Amniotic stem cell (primary cell): Measurements from ENCODE around the gene RTN4RL2.

Source experiments
- DNase-seq: peaks from one replicate; lab custom pipeline; 2025; lab: John Stamatoyannopoulos, UW

The RTN4RL2 gene

GRCh38 chr11:57462597-57462996 lies 2.3 kb downstream of the RTN4RL2 start:
- DNase-seq = no peak

- no peak for DNase-seq
Measured at GRCh38 chr11:57463671-57464538, 3.6 kb downstream of the RTN4RL2 start.

- DNase-seq = no peak
Measured at GRCh38 chr11:57464539-57465181, 4.3 kb downstream of the RTN4RL2 start.

- DNase-seq = no peak
Measured at GRCh38 chr11:57466680-57467079, 6.4 kb downstream of the RTN4RL2 start.

DNA sequence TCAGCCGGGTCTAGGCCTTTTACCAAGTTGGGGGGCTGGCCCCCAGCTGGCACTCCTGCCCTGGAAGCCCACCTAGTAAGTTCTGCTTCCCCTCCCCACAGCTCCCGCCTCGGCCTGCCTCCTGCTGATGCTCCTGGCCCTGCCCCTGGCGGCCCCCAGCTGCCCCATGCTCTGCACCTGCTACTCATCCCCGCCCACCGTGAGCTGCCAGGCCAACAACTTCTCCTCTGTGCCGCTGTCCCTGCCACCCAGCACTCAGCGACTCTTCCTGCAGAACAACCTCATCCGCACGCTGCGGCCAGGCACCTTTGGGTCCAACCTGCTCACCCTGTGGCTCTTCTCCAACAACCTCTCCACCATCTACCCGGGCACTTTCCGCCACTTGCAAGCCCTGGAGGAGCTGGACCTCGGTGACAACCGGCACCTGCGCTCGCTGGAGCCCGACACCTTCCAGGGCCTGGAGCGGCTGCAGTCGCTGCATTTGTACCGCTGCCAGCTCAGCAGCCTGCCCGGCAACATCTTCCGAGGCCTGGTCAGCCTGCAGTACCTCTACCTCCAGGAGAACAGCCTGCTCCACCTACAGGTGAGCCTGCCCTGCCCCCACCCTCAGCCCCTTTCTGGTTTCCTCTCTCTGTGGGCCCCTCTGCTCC lies 7.3 kb downstream of the RTN4RL2 start:
- DNase-seq = no peak

DNA sequence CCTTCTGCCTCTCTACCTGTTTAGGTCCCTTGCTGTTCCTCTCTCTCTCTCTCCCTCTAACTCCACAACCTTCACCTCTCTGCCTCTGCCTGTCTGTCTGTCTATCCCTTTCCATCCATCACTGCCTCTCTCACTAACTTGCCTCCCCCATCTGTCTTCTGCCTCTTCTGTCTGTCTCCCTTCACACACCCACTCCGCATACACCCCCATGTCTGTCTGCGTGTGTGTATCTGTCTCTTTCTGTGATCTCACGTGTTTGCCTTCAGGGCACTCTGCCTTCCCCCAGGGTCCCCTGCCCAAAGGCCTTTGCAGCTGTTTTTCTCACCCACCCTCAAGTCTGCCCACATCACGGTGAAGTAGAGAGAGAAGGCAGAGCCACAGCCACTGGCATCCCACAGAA lies 7.9 kb downstream of the RTN4RL2 start:
- DNase-seq = no peak

DNA sequence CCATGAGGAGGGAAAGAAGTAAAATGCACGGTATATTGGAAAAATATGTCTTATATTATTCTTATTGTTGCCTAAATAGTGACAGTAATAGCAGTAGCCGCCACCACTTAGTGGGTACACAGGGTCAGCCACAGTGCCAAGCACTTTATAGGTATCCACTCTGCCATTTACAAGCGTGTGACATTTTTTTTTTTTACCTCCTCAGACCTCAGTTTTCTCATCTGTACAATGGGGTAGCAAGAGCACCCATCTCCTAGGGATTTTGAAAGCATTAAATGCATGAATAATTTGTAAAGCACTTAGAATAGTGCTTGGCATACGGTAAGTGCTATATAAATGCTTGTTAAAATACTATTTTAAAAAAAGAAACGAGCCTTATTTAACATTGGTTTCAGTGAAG lies 8.9 kb downstream of the RTN4RL2 start:
- no peak for DNase-seq

- no peak for DNase-seq
Measured at GRCh38 chr11:57471496-57471895, 11.2 kb downstream of the RTN4RL2 start.

DNA sequence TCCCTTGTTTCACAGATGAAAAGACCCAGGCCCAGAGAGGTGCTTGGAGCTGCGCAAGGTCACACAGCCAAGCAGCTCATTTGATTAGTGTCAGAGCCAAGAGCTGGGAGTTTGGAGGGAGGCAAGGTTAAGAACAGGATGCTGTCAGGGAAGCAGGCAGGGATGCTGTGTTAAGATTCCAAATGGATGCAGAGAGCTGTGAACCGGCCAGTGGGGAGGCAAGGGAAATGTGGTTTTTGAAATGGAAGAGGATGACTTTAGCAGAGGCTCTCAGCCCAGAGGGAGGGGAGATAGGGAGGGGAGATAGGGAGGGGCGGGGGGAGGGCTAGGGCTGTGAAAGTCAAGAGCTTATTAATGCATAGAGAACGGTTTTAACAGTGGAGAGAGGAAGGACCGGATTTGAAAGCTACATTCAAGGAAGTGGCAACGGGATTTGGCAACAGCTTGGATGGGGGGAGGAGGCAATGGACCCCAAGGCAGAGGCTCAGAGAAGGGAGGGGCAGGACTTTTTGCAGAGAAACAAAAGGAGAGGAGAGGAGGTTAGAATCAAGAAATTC lies 13.0 kb downstream of the RTN4RL2 start:
- no peak for DNase-seq

DNA sequence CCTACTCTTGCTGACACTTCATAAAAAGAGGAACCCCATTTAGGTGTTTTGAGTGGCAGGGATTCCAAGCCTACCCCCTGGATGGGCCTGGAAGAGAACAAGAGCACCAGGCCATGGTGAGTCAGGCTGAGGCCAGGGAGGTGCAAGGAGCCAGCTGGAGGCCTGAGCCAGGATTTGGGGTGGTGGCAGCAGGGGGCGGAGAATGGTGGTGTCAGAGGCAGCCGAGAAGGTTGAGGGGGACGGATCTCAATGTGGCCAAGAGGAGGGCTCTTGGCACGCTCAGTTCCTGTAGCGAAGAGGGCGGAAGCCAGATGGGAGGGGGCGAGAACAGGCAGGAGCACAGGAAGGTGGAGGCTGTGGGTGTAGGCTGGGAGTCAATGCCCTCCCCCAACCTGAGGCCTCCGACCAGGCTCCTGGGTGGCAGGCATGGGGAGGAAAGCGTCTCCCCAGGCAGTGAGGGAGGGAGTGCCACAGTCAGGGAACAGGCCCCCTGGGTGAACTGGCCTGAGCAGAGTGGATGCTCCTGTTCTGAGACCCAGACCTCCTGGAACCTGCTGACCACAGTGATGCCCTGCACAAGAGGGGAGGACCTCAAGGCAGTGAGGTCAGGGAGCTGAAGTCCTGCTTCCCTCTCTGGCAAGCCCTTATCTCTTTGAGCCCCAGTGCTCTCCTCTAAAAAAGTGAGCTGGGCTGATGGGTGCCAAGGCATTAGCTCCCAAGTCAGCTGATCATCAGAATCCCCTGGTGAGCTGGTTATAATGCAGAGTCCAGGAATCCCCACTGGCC lies 13.9 kb downstream of the RTN4RL2 start:
- no peak for DNase-seq

DNA sequence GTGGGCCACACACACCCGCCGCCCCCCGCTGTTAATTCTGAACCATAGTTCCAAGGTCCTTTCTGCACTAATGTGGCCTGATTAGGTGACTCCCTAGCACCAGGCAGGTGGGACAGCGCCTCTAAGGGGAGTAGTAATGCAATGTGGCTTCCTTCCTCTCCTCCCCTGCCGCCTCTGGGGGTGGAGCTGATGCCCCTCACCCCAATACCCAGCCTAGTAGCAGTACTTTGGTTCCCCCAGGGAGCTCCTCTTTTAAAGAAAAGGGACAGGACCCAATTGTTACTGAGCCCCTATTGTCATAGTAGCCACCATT lies 14.4 kb downstream of the RTN4RL2 start:
- no peak for DNase-seq

DNA sequence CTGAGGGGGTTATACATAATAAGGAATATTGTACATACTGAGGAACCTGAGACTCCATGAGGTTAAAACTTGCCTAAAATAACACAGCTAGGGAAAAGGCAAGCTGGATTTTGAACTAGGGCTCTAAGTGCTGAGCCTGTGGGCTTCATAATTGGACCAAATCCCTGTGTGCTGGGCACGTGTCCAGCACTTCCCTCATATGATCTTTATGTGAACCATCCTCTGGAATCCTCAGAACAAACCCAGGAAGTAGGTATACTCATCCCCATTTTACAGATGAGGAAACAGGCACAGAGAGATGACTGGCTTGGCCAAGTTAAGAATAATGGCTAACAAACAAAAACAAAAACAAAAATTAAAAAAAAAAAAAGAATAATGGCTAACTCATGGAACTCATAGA lies 14.9 kb downstream of the RTN4RL2 start:
- no peak for DNase-seq

DNA sequence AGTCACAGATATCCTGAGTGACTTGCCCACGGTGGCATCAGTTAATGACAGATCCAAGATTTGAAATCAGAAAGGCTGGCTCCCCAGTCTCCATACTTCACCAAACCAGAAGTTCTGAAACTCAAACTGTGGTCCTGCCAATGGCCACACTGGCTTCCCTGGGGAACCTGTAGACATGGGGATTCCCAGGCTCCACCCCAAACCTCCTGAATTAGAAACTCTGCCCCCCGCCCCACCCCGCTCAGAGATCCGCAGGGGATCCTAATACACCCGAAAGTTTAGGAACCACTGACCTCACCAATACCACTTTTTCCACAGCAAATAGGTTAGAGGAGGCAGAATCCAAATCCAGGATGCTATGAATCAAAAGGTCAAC lies 15.3 kb downstream of the RTN4RL2 start:
- DNase-seq = no peak

- no peak for DNase-seq
Measured at GRCh38 chr11:57476047-57476756, 15.9 kb downstream of the RTN4RL2 start.

- DNase-seq = no peak
Measured at GRCh38 chr11:57476757-57477506, 16.6 kb downstream of the RTN4RL2 start.

DNA sequence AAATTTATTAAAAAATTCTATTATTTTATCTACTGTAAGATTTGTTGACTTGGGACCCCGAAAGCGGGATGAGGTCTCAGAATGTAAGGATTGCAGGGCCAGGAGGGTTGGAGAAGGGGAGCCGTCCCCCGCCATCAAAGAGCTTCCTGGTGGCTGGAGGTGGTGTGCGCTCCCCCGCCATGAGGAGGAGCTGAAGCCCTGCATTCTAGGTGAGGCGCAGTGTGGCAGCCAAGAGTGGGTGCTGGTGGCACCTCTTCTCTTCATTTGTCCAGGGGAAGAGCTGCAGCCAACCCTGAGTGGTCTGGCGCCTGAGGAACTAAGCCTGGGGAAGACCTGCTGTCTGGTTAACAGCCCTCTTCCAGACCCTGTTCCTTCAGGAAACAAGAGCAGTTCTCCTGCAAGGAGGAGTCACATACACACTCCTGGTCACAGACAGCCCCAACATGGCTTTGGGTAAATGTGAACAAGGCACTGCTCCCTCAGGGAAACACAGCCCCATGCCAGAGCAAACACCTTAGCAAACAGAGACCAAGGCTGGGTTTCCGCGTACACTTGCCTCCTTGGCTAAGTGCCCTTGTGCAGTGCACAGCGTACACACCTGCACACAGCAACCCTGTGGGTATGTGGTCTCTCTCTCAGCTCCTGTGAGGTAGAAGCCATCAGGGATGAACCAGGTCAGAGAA lies 17.3 kb downstream of the RTN4RL2 start:
- no peak for DNase-seq

GRCh38 chr11:57479021-57479663 lies 18.8 kb downstream of the RTN4RL2 start:
- no peak for DNase-seq

- no peak for DNase-seq
Measured at GRCh38 chr11:57479911-57480310, 19.6 kb downstream of the RTN4RL2 start.

DNA sequence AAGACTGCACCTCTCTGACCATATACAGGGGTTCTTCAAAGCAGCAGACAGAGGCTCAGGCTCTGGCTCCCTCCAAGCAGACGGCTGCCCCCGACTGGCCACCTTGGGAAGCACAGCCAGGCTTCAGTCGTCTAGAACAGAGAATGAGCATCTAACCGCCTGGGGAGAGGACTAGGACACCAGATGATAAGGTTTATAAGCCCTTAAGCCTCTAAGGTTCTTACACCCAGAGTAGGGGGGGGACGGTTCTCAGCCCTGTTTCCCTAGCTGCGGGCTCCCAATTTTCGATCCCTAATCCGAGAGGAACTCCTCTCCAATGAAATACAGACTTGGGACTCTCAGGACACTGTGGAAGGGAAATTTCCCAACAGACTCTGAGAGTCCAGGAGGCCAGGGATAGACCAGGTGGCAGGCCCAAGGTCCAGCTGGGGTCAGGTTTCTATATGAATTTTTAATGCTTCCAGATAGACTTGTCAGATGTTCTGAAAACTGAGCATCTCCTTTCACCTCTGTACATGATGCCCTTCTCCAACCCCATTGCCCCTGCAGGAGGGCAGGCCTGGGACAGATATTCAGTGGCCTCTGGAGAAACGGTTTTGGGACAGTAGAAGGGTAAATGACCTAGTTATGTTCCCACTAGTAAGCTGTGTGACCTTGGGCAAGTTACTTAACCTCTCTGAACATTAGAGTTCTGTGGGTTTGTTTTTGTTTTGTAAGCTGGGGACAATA lies 20.2 kb downstream of the RTN4RL2 start:
- DNase-seq = no peak
